Measurements from ENCODE around the gene GLS. TPM values are rescaled to one million over a fixed set of nuclear protein-coding genes. Genes with fewer than 3 reads are reported as not detected.

Gene GLS
- total and polyA plus RNA-seq, 2 donors (not counting 1 experiment from before 2014, with no cell fraction given): 32.5 to 195 TPM

- no peaks in the 10 kb centered on the region for H3K27me3 Mint-ChIP-seq
- Histone ChIP-seq H3K9me3 (ENCODE audit: control extremely low read depth in 1 of 3, control insufficient read depth in 2 of 3, insufficient read depth in 1 of 3, low read length in 2 of 3) (no peaks in the 10 kb centered on the region), H3K4me3 (ENCODE audit: control extremely low read depth in 1 of 5, extremely low read depth in 1 of 5, insufficient read depth in 1 of 5, low read depth in 2 of 5, low read length in 4 of 5) (no peak overlapping the region), H3K4me2 (replicated peaks; ENCODE audit: low read depth, low read length, poor library complexity, severe bottlenecking) (no peak overlapping the region), H3K27me3 (replicated peaks in 1 of 4; ENCODE audit: control extremely low read depth in 1 of 4, control insufficient read depth in 3 of 4, insufficient read depth in 4 of 4, low read length in 3 of 4) (no peaks in the 10 kb centered on the region), H3K27ac (ENCODE audit: low read length in 2 of 2) (no peak overlapping the region), H3K4me1 (ENCODE audit: control insufficient read depth in 2 of 2, insufficient read depth in 2 of 2, low read length in 2 of 2) (no peaks in the 10 kb centered on the region), H3K9ac (ENCODE audit: low read length) (no peak overlapping the region), H3K36me3 (replicated peaks in 1 of 2; ENCODE audit: control extremely low read depth in 1 of 2, control insufficient read depth in 1 of 2, extremely low read depth in 1 of 2, insufficient read depth in 2 of 2, low read length in 1 of 2) (peaks cover 0 to 7% of the 10 kb centered on the region in 2 experiments), H4K20me1 (ENCODE audit: control insufficient read depth, insufficient read depth, low read length, poor library complexity, severe bottlenecking) (no peaks in the 10 kb centered on the region), H2AFZ (ENCODE audit: insufficient read depth, low read depth, low read length, poor library complexity, severe bottlenecking) (no peak overlapping the region), H3K79me2 (ENCODE audit: control insufficient read depth, insufficient read depth, low read length) (no peaks in the 10 kb centered on the region)
- ChIA-PET POLR2A (no interaction called here), CTCF (no interaction called here)
- 83% methylated on average over 1 of the region's 3 CpGs for WGBS (ENCODE audit: insufficient coverage)
- no peak overlapping the region for H3K4me3 Mint-ChIP-seq
- no peak for DNase-seq
- H3K9me3 Mint-ChIP-seq (ENCODE audit: insufficient read depth): no peaks in the 10 kb centered on the region
- intact Hi-C loops (cut with micrococcal nuclease): no loop called here
- no peak overlapping the region for H3K27ac Mint-ChIP-seq
- no peaks in the 10 kb centered on the region for H3K4me1 Mint-ChIP-seq
- no peak for TF ChIP-seq CTCF (IDR thresholded peaks at IDR 0.05)
- TF ChIP-seq EZH2 (IDR thresholded peaks at IDR 0.05; ENCODE audit: borderline replicate concordance, insufficient read depth, low read depth, low read length, poor library complexity, severe bottlenecking): no peak
- no peak for ATAC-seq (ENCODE audit: low read depth)
These were observed 43.9 kb upstream of the GLS start for GRCh38 chr2:190836767-190837166.

- Histone ChIP-seq H3K36me3 (replicated peaks in 1 of 2; ENCODE audit: control extremely low read depth in 1 of 2, control insufficient read depth in 1 of 2, extremely low read depth in 1 of 2, insufficient read depth in 2 of 2, low read length in 1 of 2) (peaks cover 0 to 7% of the 10 kb centered on the region in 2 experiments), H4K20me1 (ENCODE audit: control insufficient read depth, insufficient read depth, low read length, poor library complexity, severe bottlenecking) (no peaks in the 10 kb centered on the region), H3K27me3 (replicated peaks in 1 of 4; ENCODE audit: control extremely low read depth in 1 of 4, control insufficient read depth in 3 of 4, insufficient read depth in 4 of 4, low read length in 3 of 4) (no peaks in the 10 kb centered on the region), H3K9ac (ENCODE audit: low read length) (no peak overlapping the region), H3K4me3 (ENCODE audit: control extremely low read depth in 1 of 5, extremely low read depth in 1 of 5, insufficient read depth in 1 of 5, low read depth in 2 of 5, low read length in 4 of 5) (no peak overlapping the region), H2AFZ (ENCODE audit: insufficient read depth, low read depth, low read length, poor library complexity, severe bottlenecking) (no peak overlapping the region), H3K79me2 (ENCODE audit: control insufficient read depth, insufficient read depth, low read length) (no peaks in the 10 kb centered on the region), H3K9me3 (ENCODE audit: control extremely low read depth in 1 of 3, control insufficient read depth in 2 of 3, insufficient read depth in 1 of 3, low read length in 2 of 3) (no peaks in the 10 kb centered on the region), H3K4me2 (replicated peaks; ENCODE audit: low read depth, low read length, poor library complexity, severe bottlenecking) (no peak overlapping the region), H3K4me1 (ENCODE audit: control insufficient read depth in 2 of 2, insufficient read depth in 2 of 2, low read length in 2 of 2) (no peaks in the 10 kb centered on the region), H3K27ac (ENCODE audit: low read length in 2 of 2) (no peak overlapping the region)
- intact Hi-C loops (cut with micrococcal nuclease): no loop called here
- ChIA-PET CTCF (no interaction called here), POLR2A (no interaction called here)
- Mint-ChIP-seq H3K27ac (no peak overlapping the region), H3K4me1 (no peaks in the 10 kb centered on the region), H3K4me3 (no peak overlapping the region), H3K9me3 (ENCODE audit: insufficient read depth) (no peaks in the 10 kb centered on the region), H3K27me3 (no peaks in the 10 kb centered on the region)
- TF ChIP-seq CTCF (IDR thresholded peaks at IDR 0.05): no peak
- TF ChIP-seq EZH2 (IDR thresholded peaks at IDR 0.05; ENCODE audit: borderline replicate concordance, insufficient read depth, low read depth, low read length, poor library complexity, severe bottlenecking): no peak
- ATAC-seq (ENCODE audit: low read depth) (no peak), DNase-seq (no peak)
These were observed 43.2 kb upstream of the GLS start for GRCh38 chr2:190837420-190837819.
